HG02642 (cell line): ENCODE results near the gene DGKQ.

Experiments used
- ATAC-seq: cut with Tn5 transposase; IDR thresholded peaks from one replicate; pipeline ENCODE4 v1.9.1; 2021; ENCODE audit warnings: mild to moderate bottlenecking; ENCODE audit not compliant: unreplicated experiment, poor library complexity

DGKQ gene

GRCh38 chr4:964346-965025 is 8.9 kb downstream of the DGKQ start:
- no peak for ATAC-seq

DNA sequence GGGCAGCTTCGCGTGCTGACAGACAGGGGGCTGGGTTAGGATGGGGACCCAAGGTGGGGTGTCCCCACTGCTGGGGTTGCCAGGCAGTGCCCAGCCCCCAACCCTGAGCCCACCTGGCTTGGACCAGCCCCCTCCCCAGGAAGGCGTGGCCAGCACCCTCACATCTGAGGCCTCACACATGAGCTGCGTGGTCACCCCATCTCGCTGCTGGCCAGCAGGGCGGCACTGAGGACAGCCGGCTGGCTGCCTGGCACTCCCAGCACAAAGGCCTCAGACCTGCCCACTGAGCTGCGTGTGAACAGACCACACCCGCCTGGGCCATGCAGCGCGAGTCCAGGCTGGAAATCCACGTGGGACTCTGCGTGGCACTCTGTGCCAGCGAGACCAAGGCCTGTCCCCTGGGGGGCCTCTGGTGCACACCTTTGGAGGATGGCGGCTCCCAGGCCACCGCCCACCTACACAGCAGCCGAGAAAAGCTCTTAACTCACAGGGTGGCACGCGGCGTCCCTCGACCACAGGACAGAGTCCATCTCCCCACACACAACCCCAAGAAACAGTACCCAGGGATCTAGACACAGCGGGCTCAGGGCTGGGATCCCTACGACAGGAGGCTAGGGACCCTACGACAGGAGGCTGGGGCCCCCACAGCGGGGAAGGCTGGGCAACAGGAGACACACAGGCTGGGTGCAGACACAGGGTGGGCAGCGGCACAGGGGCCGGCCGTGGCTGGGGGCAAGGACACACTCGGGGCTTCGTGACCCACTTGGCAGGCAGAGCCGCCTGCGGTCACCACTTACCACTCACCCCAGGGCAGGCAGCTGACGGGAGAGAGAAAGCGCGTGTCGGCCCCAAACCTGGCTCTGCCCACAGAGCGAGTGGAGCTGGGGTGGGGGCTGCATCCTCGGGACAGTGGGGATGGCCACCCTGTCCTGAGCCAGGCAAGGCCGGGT is 9.8 kb downstream of the DGKQ start:
- ATAC-seq, result no peak

GRCh38 chr4:962231-963208 is 10.8 kb downstream of the DGKQ start:
- no peak for ATAC-seq

- ATAC-seq, result no peak
Observed at GRCh38 chr4:961351-962230, 11.8 kb downstream of the DGKQ start.

DNA sequence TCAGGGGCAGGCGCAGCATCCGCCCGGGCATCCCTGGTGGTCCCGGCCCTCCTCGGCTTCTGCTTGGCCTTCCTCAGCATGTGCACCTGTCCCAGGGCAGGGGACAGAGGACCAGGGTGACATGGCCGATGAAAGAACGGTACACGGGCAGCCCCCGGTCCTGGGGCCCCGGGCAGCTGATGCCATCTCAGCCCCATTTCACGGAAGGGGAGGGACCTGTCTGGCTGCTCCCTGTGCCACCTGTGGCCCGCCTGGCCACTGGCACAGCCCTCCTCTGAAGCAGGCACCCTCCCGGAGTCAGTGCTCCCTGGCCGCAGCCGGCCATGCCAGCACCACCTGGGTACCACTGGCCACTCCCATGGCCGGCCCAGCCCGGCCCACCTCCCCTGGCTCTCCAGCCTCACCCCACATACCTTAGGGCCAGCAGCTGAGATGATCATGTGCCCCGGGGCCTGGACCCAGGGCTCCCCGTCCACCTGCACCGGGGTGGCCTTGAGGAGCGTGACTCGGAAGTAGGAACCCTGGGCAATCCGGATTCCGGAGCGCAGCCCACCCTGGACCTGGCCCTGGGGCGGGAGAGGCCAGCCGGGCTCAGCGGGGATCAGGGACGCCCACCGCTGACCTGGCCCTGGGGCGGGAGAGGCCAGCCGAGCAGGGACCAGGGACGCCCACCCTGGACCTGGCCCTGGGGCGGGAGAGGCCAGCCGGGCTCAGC is 12.6 kb downstream of the DGKQ start:
- ATAC-seq, result no peak

- ATAC-seq, result no peak
Observed at GRCh38 chr4:960140-960635, 13.2 kb downstream of the DGKQ start.

- ATAC-seq, result no peak
Observed at GRCh38 chr4:959338-960139, 13.8 kb downstream of the DGKQ start.

GRCh38 chr4:958696-959337 is 14.6 kb downstream of the DGKQ start:
- no peak for ATAC-seq

DNA sequence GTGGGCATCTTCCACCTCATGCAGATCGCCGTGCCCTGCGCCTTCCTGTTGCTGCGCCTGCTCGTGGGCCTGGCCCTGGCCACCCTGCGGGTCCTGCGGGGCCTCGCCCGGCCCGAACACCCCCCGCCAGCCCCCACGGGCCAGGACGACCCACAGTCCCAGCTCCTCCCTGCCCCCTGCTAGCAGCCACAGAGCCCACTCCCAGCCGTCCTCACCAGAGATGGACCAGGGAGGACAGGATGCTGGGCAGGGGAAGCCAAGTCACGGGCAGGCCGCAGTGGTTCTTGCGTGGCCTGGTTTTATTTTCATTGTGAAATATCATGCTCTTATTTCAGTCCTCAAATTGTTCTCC is 15.1 kb downstream of the DGKQ start:
- no peak for ATAC-seq

DNA sequence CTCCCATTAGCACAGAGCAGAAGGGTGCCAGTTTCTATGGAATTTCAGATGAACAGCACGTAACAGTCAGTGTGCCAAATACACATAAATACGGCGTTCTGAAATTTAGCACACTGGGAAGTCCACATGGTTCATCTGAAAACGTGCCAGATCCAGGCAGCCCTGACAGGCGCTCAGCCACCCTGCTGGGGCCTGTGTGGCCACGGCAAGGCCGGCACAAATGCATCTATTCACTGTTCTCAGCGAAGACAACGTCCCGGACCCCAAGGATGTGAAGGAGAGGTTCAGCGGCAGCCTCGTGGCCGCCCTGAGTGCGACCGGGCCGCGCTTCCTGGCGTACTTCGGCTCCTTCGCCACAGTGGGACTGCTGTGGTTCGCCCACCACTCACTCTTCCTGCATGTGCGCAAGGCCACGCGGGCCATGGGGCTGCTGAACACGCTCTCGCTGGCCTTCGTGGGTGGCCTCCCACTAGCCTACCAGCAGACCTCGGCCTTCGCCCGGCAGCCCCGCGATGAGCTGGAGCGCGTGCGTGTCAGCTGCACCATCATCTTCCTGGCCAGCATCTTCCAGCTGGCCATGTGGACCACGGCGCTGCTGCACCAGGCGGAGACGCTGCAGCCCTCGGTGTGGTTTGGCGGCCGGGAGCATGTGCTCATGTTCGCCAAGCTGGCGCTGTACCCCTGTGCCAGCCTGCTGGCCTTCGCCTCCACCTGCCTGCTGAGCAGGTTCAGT is 15.6 kb downstream of the DGKQ start:
- ATAC-seq, result no peak

- ATAC-seq, result no peak
Observed at GRCh38 chr4:957231-957580, 16.2 kb downstream of the DGKQ start.

DNA sequence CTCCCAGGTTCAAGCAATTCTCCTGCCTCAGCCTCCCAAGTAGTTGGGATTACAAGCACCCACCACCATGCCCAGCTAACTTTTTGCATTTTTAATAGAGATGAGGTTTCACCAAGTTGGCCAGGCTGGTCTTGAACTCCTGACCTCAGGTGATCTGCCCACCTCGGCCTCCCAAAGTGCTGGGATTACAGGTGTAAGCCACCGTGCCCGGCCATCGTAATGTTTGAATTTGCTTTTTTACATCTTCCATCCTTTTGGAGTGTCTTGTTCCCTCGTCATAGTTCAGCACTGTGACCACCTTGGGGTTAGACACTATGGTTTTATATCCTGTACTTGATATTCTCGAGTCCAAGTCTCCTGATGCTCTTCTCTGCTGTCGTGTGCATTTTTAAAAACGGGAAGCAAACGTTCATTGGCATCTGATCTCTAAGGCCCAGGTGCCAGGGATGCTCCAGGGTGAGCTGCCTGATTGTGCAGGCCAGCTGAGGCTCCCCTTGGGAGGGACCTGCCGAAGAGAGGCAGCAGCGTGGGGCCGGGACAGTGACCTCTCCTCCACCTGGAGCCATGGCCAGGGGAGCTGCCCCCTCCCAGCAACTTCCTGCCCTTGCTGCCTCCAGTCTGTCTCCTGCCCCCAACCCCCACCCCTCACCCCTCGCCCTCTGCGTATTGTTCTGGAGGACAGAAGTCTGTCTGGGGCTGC is 16.7 kb downstream of the DGKQ start:
- ATAC-seq, result no peak

DNA sequence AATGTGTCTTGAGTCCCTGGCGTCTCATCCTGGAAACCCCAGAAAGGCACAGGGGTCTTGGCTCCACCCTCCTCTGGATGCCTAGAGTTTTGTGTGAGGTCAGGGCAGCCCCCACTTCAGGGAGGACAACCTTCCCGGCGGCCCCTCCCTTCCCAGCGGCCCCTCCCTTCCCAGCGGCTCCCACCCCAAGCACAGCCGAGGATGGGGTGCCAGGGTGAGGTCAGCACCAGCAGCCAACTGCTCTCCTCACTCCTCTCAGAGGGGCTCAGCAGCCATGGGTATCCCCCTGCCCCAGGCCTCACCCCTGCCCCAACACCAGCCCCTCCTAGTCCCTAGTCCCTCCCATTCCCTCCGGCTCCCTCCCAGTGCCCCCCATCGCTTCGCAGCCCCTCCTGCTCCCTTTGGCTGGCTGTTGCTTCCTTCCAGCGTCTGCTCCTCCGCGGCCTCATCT is 17.4 kb downstream of the DGKQ start:
- no peak for ATAC-seq

DNA sequence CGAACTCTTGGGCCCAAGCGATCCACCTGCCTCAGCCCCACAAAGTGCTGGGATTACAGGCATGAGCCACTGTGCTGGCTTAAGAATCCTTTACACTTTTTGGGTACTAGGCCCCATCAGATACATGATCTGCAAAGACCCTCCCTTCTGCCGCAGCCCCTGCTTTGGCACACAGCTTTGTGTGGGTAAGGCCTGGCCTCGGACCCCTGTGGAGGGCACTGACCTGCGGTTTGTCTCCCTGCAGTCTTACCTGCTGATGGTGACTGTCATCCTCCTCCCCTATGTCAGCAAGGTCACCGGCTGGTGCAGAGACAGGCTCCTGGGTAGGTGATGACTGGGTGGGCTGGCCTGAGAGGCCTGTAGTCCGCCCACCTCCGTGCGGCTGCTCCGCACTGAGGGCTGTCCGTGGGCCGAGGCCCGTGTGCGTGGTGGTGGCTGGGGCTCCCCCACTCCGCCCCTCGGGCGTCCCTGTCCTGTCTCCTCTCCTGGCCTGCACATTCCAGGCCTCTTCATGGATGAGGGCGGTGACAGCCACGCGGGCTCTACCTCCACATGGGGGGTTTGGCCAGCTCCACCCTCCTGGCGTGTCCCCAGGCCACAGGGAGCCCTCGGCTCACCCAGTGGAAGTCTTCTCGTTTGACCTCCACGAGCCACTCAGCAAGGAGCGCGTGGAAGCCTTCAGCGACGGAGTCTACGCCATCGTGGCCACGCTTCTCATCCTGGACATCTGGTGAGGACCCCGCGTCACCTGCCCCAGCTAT is 18.0 kb downstream of the DGKQ start:
- ATAC-seq, result no peak

GRCh38 chr4:954211-955020 is 19.0 kb downstream of the DGKQ start:
- ATAC-seq, result no peak
